ENCODE data around the gene KAT2B.

GRCh38 chr3:20185679-20186599, 145.7 kb downstream of the KAT2B start, which contains the start of gene SGO1:
- peak in 2 of 5 experiments; percentile 18 to 33 for TF ChIP-seq CTCF (IDR thresholded peaks at IDR 0.05 in 4 of 5, conservative IDR thresholded peaks at IDR 0.05 in 1 of 5)
- TF ChIP-seq POLR2A (IDR thresholded peaks at IDR 0.05) = peak; percentile 73 to 84
